ENCODE data around the gene PRIM2.

PRIM2 gene

DNA sequence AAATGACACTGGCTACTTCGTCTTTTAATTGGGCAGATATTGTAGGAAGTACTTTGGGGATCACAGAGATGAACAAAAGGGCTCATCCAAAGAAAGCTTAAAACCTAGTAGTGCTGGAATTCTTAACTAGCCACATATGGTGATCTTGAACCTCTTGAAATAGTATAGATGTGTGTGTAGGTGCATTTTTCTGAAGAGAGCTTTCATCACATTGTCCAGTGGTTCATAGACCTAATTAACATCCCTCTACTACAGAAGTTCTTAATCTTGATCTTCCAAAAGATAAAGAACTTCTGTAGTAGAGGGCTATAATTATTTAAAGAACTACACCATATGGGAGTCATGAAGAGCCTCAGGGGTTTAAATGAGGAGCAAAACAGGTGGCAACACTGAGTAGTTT lies 2.3 kb upstream of the PRIM2 start:
- H3K79me2 ChIP-seq (ENCODE audit: insufficient read depth, low read length): peaks cover 27% of the 10 kb centered on the region
- no peaks in the 10 kb centered on the region for H4K20me1 ChIP-seq (ENCODE audit: low read depth, low read length)
- H3F3A ChIP-seq (ENCODE audit: insufficient read depth): peaks cover 7% of the 10 kb centered on the region
- no peaks in the 10 kb centered on the region for H3K9me2 ChIP-seq (replicated peaks; ENCODE audit: insufficient read depth, low read length)
- no peak overlapping the region for H3K4me3 ChIP-seq (ENCODE audit: insufficient read depth, low read length, poor library complexity, severe bottlenecking)
- no peak overlapping the region for H3K27ac ChIP-seq (ENCODE audit: low read depth, low read length)
- no peaks in the 10 kb centered on the region for H3K27me3 ChIP-seq (ENCODE audit: low read length)
- H2AFZ ChIP-seq (ENCODE audit: low read depth, low read length, severe bottlenecking): no peak overlapping the region
- TF ChIP-seq EZH2phosphoT487 (conservative IDR thresholded peaks at IDR 0.05; ENCODE audit: low read length): no peak
- TF ChIP-seq, protein P1, sequence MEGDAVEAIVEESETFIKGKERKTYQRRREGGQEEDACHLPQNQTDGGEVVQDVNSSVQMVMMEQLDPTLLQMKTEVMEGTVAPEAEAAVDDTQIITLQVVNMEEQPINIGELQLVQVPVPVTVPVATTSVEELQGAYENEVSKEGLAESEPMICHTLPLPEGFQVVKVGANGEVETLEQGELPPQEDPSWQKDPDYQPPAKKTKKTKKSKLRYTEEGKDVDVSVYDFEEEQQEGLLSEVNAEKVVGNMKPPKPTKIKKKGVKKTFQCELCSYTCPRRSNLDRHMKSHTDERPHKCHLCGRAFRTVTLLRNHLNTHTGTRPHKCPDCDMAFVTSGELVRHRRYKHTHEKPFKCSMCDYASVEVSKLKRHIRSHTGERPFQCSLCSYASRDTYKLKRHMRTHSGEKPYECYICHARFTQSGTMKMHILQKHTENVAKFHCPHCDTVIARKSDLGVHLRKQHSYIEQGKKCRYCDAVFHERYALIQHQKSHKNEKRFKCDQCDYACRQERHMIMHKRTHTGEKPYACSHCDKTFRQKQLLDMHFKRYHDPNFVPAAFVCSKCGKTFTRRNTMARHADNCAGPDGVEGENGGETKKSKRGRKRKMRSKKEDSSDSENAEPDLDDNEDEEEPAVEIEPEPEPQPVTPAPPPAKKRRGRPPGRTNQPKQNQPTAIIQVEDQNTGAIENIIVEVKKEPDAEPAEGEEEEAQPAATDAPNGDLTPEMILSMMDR (IDR thresholded peaks at IDR 0.05; ENCODE audit: insufficient read depth, low read length, poor library complexity, severe bottlenecking): no peak
- H3K36me3 ChIP-seq (ENCODE audit: low read length): peaks cover 10% of the 10 kb centered on the region; the same call in 1 of the 2 replicates
- no peak overlapping the region for H3K9ac ChIP-seq (ENCODE audit: low read length)
- no peak overlapping the region for H3K4me2 ChIP-seq (ENCODE audit: low read depth, low read length, poor library complexity, severe bottlenecking)
- H3K9me3 ChIP-seq (ENCODE audit: insufficient read depth, low read length): no peaks in the 10 kb centered on the region

GRCh38 chr6:57315851-57316250 lies 1.6 kb upstream of the PRIM2 start:
- Histone ChIP-seq H3F3A (ENCODE audit: insufficient read depth) (peaks cover 7% of the 10 kb centered on the region), H3K9ac (ENCODE audit: low read length) (no peak overlapping the region), H3K27ac (ENCODE audit: low read depth, low read length) (no peak overlapping the region), H3K4me3 (ENCODE audit: insufficient read depth, low read length, poor library complexity, severe bottlenecking) (no peak overlapping the region), H3K9me2 (replicated peaks; ENCODE audit: insufficient read depth, low read length) (no peaks in the 10 kb centered on the region), H3K27me3 (ENCODE audit: low read length) (no peaks in the 10 kb centered on the region), H3K4me2 (ENCODE audit: low read depth, low read length, poor library complexity, severe bottlenecking) (peak overlapping the region; percentile 86), H4K20me1 (ENCODE audit: low read depth, low read length) (no peaks in the 10 kb centered on the region), H2AFZ (ENCODE audit: low read depth, low read length, severe bottlenecking) (peak overlapping the region; percentile 92), H3K79me2 (ENCODE audit: insufficient read depth, low read length) (peaks cover 35% of the 10 kb centered on the region), H3K36me3 (ENCODE audit: low read length) (peaks cover 17% of the 10 kb centered on the region), H3K9me3 (ENCODE audit: insufficient read depth, low read length) (no peaks in the 10 kb centered on the region)
- TF ChIP-seq EZH2phosphoT487 (conservative IDR thresholded peaks at IDR 0.05; ENCODE audit: low read length): no peak
- TF ChIP-seq, protein P1 (IDR thresholded peaks at IDR 0.05; ENCODE audit: insufficient read depth, low read length, poor library complexity, severe bottlenecking): no peak

DNA sequence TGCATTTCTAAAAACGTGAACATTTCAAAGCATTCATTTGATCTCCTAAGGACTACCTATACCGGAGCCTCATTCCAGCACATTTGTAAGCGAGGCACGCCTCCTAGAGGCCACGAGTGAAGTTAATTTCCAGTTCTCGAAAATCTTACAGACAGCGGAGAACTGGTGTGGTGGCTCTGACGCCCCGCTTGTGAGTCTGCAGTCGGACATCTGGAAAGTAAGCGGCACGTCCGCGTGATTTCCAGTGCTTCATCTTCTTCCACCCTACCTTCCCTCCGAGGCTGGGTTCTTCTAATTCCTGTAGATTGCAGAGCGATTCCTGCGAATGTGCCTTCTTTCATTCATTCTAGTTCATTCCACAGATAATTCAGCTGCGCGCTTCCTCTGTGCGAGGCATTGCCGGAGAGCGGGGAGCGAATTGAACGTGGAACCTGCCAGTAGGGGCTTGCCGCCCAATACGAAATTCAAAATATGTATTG lies 810 bp upstream of the PRIM2 start:
- TF ChIP-seq, protein P1 (IDR thresholded peaks at IDR 0.05; ENCODE audit: insufficient read depth, low read length, poor library complexity, severe bottlenecking): peak; percentile 96
- TF ChIP-seq EZH2phosphoT487 (conservative IDR thresholded peaks at IDR 0.05; ENCODE audit: low read length): no peak

More for the DNA sequence above, 810 bp upstream of the PRIM2 start:
- H3K9me3 ChIP-seq (ENCODE audit: insufficient read depth, low read length): no peaks in the 10 kb centered on the region
- H3K9ac ChIP-seq (ENCODE audit: low read length): peak overlapping the region; percentile 85
- peak overlapping the region; percentile 92 for H2AFZ ChIP-seq (ENCODE audit: low read depth, low read length, severe bottlenecking)
- H3K27me3 ChIP-seq (ENCODE audit: low read length): no peaks in the 10 kb centered on the region
- no peaks in the 10 kb centered on the region for H3K9me2 ChIP-seq (replicated peaks; ENCODE audit: insufficient read depth, low read length)
- H3K27ac ChIP-seq (ENCODE audit: low read depth, low read length): peak overlapping the region; percentile 84
- H3K79me2 ChIP-seq (ENCODE audit: insufficient read depth, low read length): peaks cover 38% of the 10 kb centered on the region
- peak overlapping the region; percentile 86 for H3K4me2 ChIP-seq (ENCODE audit: low read depth, low read length, poor library complexity, severe bottlenecking)
- no peaks in the 10 kb centered on the region for H4K20me1 ChIP-seq (ENCODE audit: low read depth, low read length)
- peak overlapping the region; percentile 87 for H3K4me3 ChIP-seq (ENCODE audit: insufficient read depth, low read length, poor library complexity, severe bottlenecking)
- H3K36me3 ChIP-seq (ENCODE audit: low read length): peaks cover 25% of the 10 kb centered on the region
- H3F3A ChIP-seq (ENCODE audit: insufficient read depth): peaks cover 7% of the 10 kb centered on the region
